ENCODE measurements around the gene TBXA2R. TPM values are rescaled to one million over a fixed set of nuclear protein-coding genes. Genes with fewer than 3 reads are reported as not detected.
A peak's percentile ranks its signal among the peaks of the same experiment; 100 is the strongest.

TBXA2R gene
- total RNA-seq, 1 experiment from 2014 or later = not detected

- no TSS peak for BruUV-seq (replicated peaks)
- Mint-ChIP-seq H3K4me1 (ENCODE audit: insufficient read depth, unreplicated experiment) (no peaks in the 10 kb centered on the region), H3K36me3 (ENCODE audit: insufficient read depth, unreplicated experiment) (peaks cover 28% of the 10 kb centered on the region), H3K9me3 (ENCODE audit: unreplicated experiment) (no peaks in the 10 kb centered on the region), H3K27ac (ENCODE audit: low read depth, unreplicated experiment) (no peak overlapping the region), H3K27me3 (ENCODE audit: insufficient read depth, unreplicated experiment) (no peaks in the 10 kb centered on the region), H3K4me3 (ENCODE audit: unreplicated experiment) (no peak overlapping the region)
- DNase-seq (ENCODE audit: unreplicated experiment) = peak; percentile 13
- POLR2A ChIA-PET = no interaction called here
- CTCF ChIA-PET = interaction anchor here (0.6 to 1.4 kb wide), 2 partner anchors 10 to 754 kb away, joined by 4 read pairs; no protein-coding TSS in a partner anchor
- intact Hi-C loops (cut with micrococcal nuclease) = no loop called here
- TF ChIP-seq CTCF (IDR thresholded peaks at IDR 0.05; ENCODE audit: unreplicated experiment) = peak; percentile 14
Observed at GRCh38 chr19:3653865-3654513, 47.3 kb upstream of the TBXA2R start.

GRCh38 chr19:3653081-3653795 is 46.6 kb upstream of the TBXA2R start:
- no TSS peak for BruUV-seq (replicated peaks)
- intact Hi-C loops (cut with micrococcal nuclease) = no loop called here
- POLR2A ChIA-PET = no interaction called here
- H3K9me3 Mint-ChIP-seq (ENCODE audit: unreplicated experiment) = no peaks in the 10 kb centered on the region
- no peak for TF ChIP-seq CTCF (IDR thresholded peaks at IDR 0.05; ENCODE audit: unreplicated experiment)
- no peaks in the 10 kb centered on the region for H3K27me3 Mint-ChIP-seq (ENCODE audit: insufficient read depth, unreplicated experiment)
- no peak overlapping the region for H3K4me3 Mint-ChIP-seq (ENCODE audit: unreplicated experiment)
- H3K27ac Mint-ChIP-seq (ENCODE audit: low read depth, unreplicated experiment) = no peak overlapping the region
- CTCF ChIA-PET = interaction anchor here (1.4 kb wide), 1 partner anchor 11 kb away, joined by 4 read pairs; no protein-coding TSS in a partner anchor
- no peak for DNase-seq (ENCODE audit: unreplicated experiment)
- no peaks in the 10 kb centered on the region for H3K4me1 Mint-ChIP-seq (ENCODE audit: insufficient read depth, unreplicated experiment)
- peaks cover 28% of the 10 kb centered on the region for H3K36me3 Mint-ChIP-seq (ENCODE audit: insufficient read depth, unreplicated experiment)

- no peak overlapping the region for H3K27ac Mint-ChIP-seq (ENCODE audit: low read depth, unreplicated experiment)
- TF ChIP-seq CTCF (IDR thresholded peaks at IDR 0.05; ENCODE audit: unreplicated experiment) = no peak
- BruUV-seq (replicated peaks) = no TSS peak
- H3K36me3 Mint-ChIP-seq (ENCODE audit: insufficient read depth, unreplicated experiment) = peaks cover 24% of the 10 kb centered on the region
- H3K27me3 Mint-ChIP-seq (ENCODE audit: insufficient read depth, unreplicated experiment) = no peaks in the 10 kb centered on the region
- intact Hi-C loops (cut with micrococcal nuclease) = no loop called here
- CTCF ChIA-PET = interaction anchor here (1.4 kb wide), 1 partner anchor 12 kb away, joined by 4 read pairs; no protein-coding TSS in a partner anchor
- no peak overlapping the region for H3K4me3 Mint-ChIP-seq (ENCODE audit: unreplicated experiment)
- POLR2A ChIA-PET = no interaction called here
- H3K4me1 Mint-ChIP-seq (ENCODE audit: insufficient read depth, unreplicated experiment) = no peaks in the 10 kb centered on the region
- DNase-seq (ENCODE audit: unreplicated experiment) = no peak
- no peaks in the 10 kb centered on the region for H3K9me3 Mint-ChIP-seq (ENCODE audit: unreplicated experiment)
Observed at GRCh38 chr19:3652422-3652821, 45.7 kb upstream of the TBXA2R start.

GRCh38 chr19:3651684-3652083 is 45.0 kb upstream of the TBXA2R start:
- ChIA-PET CTCF (no interaction called here), POLR2A (no interaction called here)
- no TSS peak for BruUV-seq (replicated peaks)
- no peak for TF ChIP-seq CTCF (IDR thresholded peaks at IDR 0.05; ENCODE audit: unreplicated experiment)
- no peaks in the 10 kb centered on the region for H3K27me3 Mint-ChIP-seq (ENCODE audit: insufficient read depth, unreplicated experiment)
- intact Hi-C loops (cut with micrococcal nuclease) = no loop called here
- peaks cover 17% of the 10 kb centered on the region for H3K36me3 Mint-ChIP-seq (ENCODE audit: insufficient read depth, unreplicated experiment)
- H3K4me3 Mint-ChIP-seq (ENCODE audit: unreplicated experiment) = no peak overlapping the region
- DNase-seq (ENCODE audit: unreplicated experiment) = no peak
- no peaks in the 10 kb centered on the region for H3K9me3 Mint-ChIP-seq (ENCODE audit: unreplicated experiment)
- no peak overlapping the region for H3K27ac Mint-ChIP-seq (ENCODE audit: low read depth, unreplicated experiment)
- no peaks in the 10 kb centered on the region for H3K4me1 Mint-ChIP-seq (ENCODE audit: insufficient read depth, unreplicated experiment)
